Measurements from ENCODE around the gene WFIKKN2. TPM values are rescaled to one million over a fixed set of nuclear protein-coding genes. Genes with fewer than 3 reads are reported as not detected.
A peak's percentile ranks its signal among the peaks of the same experiment; 100 is the strongest.

The WFIKKN2 gene
- total and polyA plus RNA-seq, 2 of the 13 experiments (the other 11 are each of a cell fraction or from before 2014, with no cell fraction given), result not detected

DNA sequence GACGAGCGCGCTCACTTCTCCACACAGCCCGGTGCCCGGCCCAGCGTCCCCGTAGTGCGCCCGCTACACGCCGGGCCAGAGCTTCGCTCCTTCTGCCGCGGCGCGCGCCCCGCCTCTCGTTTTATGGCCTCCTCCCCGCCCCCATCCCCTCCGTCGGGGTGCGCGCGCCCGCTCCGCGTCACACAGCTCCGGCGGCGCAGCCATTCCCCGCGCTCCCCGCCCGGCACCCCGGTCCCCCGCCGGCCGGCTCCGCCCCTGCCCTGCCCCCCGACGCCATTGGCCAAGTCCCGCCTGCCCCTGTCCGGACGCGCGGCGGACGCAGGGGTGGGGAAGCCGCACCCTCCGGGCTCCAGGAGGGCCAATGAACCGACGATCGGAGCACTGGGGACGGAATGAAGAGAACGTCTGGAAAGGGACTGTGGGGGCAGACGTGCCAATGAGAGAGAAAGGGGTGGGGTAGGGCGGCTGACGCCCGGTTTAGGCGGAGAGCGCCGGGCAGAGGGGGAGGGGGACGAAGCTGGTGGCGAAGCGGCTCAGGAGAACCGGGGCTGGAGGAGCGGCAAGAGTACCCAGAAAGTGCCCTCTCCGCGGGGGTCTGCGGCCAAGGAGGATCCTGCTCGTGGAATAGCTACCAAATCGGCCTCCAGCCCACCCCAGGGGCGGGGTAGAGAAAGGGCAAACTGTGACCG lies 31.0 kb downstream of the WFIKKN2 start, which contains the start of gene TOB1 (continued):
- TF ChIP-seq U2AF2 (IDR thresholded peaks at IDR 0.05; ENCODE audit: low read depth, low read length), result no peak
- 0 out of 2 replicates have a peak, but pooled peaks have one; percentile 60 for TF ChIP-seq NRL (CRISPR knock-in tag; IDR thresholded peaks at IDR 0.05; ENCODE audit: borderline replicate concordance)
- TF ChIP-seq, protein P1, sequence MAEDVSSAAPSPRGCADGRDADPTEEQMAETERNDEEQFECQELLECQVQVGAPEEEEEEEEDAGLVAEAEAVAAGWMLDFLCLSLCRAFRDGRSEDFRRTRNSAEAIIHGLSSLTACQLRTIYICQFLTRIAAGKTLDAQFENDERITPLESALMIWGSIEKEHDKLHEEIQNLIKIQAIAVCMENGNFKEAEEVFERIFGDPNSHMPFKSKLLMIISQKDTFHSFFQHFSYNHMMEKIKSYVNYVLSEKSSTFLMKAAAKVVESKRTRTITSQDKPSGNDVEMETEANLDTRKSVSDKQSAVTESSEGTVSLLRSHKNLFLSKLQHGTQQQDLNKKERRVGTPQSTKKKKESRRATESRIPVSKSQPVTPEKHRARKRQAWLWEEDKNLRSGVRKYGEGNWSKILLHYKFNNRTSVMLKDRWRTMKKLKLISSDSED (CRISPR knock-in tag; IDR thresholded peaks at IDR 0.05), result no peak
- TF ChIP-seq, protein P2, sequence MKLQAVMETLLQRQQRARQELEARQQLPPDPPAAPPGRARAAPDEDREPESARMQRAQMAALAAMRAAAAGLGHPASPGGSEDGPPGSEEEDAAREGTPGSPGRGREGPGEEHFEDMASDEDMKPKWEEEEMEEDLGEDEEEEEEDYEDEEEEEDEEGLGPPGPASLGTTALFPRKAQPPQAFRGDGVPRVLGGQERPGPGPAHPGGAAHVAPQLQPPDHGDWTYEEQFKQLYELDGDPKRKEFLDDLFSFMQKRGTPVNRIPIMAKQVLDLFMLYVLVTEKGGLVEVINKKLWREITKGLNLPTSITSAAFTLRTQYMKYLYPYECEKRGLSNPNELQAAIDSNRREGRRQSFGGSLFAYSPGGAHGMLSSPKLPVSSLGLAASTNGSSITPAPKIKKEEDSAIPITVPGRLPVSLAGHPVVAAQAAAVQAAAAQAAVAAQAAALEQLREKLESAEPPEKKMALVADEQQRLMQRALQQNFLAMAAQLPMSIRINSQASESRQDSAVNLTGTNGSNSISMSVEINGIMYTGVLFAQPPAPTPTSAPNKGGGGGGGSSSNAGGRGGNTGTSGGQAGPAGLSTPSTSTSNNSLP (IDR thresholded peaks at IDR 0.05; ENCODE audit: low read depth, low read length), result 0 out of 2 replicates have a peak, but pooled peaks have one; percentile 61
- TF ChIP-seq MTF1 (CRISPR knock-in tag; IDR thresholded peaks at IDR 0.05), result peak; percentile 88; the same call in 1 of the 2 replicates
- peak; percentile 93 for TF ChIP-seq MZF1 (CRISPR knock-in tag; IDR thresholded peaks at IDR 0.05; ENCODE audit: borderline replicate concordance)
- TF ChIP-seq, protein P3, sequence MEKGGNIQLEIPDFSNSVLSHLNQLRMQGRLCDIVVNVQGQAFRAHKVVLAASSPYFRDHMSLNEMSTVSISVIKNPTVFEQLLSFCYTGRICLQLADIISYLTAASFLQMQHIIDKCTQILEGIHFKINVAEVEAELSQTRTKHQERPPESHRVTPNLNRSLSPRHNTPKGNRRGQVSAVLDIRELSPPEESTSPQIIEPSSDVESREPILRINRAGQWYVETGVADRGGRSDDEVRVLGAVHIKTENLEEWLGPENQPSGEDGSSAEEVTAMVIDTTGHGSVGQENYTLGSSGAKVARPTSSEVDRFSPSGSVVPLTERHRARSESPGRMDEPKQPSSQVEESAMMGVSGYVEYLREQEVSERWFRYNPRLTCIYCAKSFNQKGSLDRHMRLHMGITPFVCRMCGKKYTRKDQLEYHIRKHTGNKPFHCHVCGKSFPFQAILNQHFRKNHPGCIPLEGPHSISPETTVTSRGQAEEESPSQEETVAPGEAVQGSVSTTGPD (CRISPR knock-in tag; IDR thresholded peaks at IDR 0.05), result no peak; the same call in 1 of the 2 replicates
- no peak for TF ChIP-seq RBM22 (optimal IDR thresholded peaks at IDR 0.05; ENCODE audit: low read length)
- TF ChIP-seq ZNF274 (CRISPR knock-in tag; IDR thresholded peaks at IDR 0.05), result no peak
- TF ChIP-seq, protein P4, sequence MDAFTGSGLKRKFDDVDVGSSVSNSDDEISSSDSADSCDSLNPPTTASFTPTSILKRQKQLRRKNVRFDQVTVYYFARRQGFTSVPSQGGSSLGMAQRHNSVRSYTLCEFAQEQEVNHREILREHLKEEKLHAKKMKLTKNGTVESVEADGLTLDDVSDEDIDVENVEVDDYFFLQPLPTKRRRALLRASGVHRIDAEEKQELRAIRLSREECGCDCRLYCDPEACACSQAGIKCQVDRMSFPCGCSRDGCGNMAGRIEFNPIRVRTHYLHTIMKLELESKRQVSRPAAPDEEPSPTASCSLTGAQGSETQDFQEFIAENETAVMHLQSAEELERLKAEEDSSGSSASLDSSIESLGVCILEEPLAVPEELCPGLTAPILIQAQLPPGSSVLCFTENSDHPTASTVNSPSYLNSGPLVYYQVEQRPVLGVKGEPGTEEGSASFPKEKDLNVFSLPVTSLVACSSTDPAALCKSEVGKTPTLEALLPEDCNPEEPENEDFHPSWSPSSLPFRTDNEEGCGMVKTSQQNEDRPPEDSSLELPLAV (CRISPR knock-in tag; conservative IDR thresholded peaks at IDR 0.05; ENCODE audit: low read depth), result no peak
- 0 out of 2 replicates have a peak, but pooled peaks have one; percentile 82 for TF ChIP-seq CC2D1A (CRISPR knock-in tag; IDR thresholded peaks at IDR 0.05)
- no peak for TF ChIP-seq EHMT2 (IDR thresholded peaks at IDR 0.05; ENCODE audit: borderline replicate concordance, low read depth, low read length)
- TF ChIP-seq ZSCAN30 (CRISPR knock-in tag; IDR thresholded peaks at IDR 0.05), result peak; percentile 66; the same call in 1 of the 2 replicates
